Activated CD8-positive, alpha-beta T cell treated with anti-CD3 and anti-CD28 coated beads for 36 hours (primary cell): ENCODE results near the gene THADA. TPM values are rescaled to one million over a fixed set of nuclear protein-coding genes. Genes with fewer than 3 reads are reported as not detected.

Source experiments
- ATAC-seq: fragments of 200-7000 bp; cut with Tn5 transposase; one replicate; pipeline ENCODE4 v1.10.0; 2021; ENCODE audit warnings: mild to moderate bottlenecking, moderate library complexity
- CTCF ChIA-PET: fragments of 350-600 bp; sonication (Branson Sonifier 250); formaldehyde crosslinking; loops from one replicate; lab custom pipeline; 2021; ENCODE audit warnings: antibody characterized with exemption; lab: Charles Lee
- POLR2A ChIA-PET: fragments of 350-600 bp; sonication (Branson Sonifier 250); formaldehyde crosslinking; loops from one replicate; lab custom pipeline; 2021; ENCODE audit warnings: antibody characterized with exemption; lab: Charles Lee
- DNase-seq: peaks from one replicate; pipeline ENCODE4 v3.0.0-alpha.2; 2020
- H3K27ac Mint-ChIP-seq: one replicate; pipeline ENCODE4 v1.8.0; 2021; ENCODE audit warnings: mild to moderate bottlenecking, mixed read lengths
- H3K27me3 Mint-ChIP-seq: one replicate; pipeline ENCODE4 v1.8.0; 2021; ENCODE audit warnings: mixed read lengths
- H3K36me3 Mint-ChIP-seq: one replicate; pipeline ENCODE4 v1.8.0; 2021; ENCODE audit warnings: low read depth, mixed read lengths
- H3K4me1 Mint-ChIP-seq: one replicate; pipeline ENCODE4 v1.8.0; 2021; ENCODE audit warnings: low read depth, mixed read lengths
- H3K4me3 Mint-ChIP-seq: one replicate; pipeline ENCODE4 v1.8.0; 2021; ENCODE audit warnings: mild to moderate bottlenecking, moderate library complexity, mixed read lengths
- H3K9me3 Mint-ChIP-seq: one replicate; pipeline ENCODE4 v1.8.0; 2021; ENCODE audit warnings: mixed read lengths
- intact Hi-C: fragments of 100-400 bp; cut with micrococcal nuclease; formaldehyde crosslinking; loops from one replicate; pipeline ENCODE4 v1.10.0; 2022
- total RNA-seq, 2 experiments: library from RNA; stranded (reverse); gene quantifications; one replicate each; pipeline ENCODE4 v1.2.3, GENCODE V29; 2021
- TF ChIP-seq, protein P1 (sequence below): fragments of 200-600 bp; IDR thresholded peaks from one replicate; pipeline ENCODE4 v1.8.0; 2022; ENCODE audit warnings: antibody characterized with exemption, mild to moderate bottlenecking

THADA gene
- total RNA-seq, 2 experiments from 2014 or later = 31.3 to 31.6 TPM

DNA sequence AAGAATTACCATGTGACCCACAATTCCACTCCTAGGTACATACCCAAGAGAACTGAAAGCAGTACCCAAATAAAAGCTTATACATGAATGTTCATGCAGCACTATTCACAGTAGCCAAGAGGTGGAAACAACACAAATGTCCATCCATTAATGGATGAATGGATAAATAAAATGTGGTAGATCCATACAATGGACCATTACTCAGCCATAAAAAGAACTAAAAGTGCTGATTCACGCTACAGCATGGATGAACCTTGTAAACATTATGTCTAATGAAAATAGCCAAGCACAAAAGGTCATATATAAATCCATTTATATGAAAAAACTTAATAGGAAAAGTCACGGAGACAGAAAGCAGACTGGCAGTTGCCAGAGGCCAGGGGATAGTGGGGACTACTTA, 345.8 kb downstream of the THADA start:
- no peak overlapping the region for H3K27ac Mint-ChIP-seq
- TF ChIP-seq, protein P1, sequence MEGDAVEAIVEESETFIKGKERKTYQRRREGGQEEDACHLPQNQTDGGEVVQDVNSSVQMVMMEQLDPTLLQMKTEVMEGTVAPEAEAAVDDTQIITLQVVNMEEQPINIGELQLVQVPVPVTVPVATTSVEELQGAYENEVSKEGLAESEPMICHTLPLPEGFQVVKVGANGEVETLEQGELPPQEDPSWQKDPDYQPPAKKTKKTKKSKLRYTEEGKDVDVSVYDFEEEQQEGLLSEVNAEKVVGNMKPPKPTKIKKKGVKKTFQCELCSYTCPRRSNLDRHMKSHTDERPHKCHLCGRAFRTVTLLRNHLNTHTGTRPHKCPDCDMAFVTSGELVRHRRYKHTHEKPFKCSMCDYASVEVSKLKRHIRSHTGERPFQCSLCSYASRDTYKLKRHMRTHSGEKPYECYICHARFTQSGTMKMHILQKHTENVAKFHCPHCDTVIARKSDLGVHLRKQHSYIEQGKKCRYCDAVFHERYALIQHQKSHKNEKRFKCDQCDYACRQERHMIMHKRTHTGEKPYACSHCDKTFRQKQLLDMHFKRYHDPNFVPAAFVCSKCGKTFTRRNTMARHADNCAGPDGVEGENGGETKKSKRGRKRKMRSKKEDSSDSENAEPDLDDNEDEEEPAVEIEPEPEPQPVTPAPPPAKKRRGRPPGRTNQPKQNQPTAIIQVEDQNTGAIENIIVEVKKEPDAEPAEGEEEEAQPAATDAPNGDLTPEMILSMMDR = no peak
- no peak for ATAC-seq
- intact Hi-C loops = no loop called here
- H3K4me3 Mint-ChIP-seq = no peak overlapping the region
- no peaks in the 10 kb centered on the region for H3K27me3 Mint-ChIP-seq
- peaks cover 3% of the 10 kb centered on the region for H3K36me3 Mint-ChIP-seq
- no peaks in the 10 kb centered on the region for H3K9me3 Mint-ChIP-seq
- ChIA-PET POLR2A (no interaction called here), CTCF (interaction anchor here (0.8 to 1.8 kb wide), 2 partner anchors 20 to 123 kb away, joined by 3 to 9 read pairs; no protein-coding TSS in a partner anchor)
- no peaks in the 10 kb centered on the region for H3K4me1 Mint-ChIP-seq
- no peak for DNase-seq

DNA sequence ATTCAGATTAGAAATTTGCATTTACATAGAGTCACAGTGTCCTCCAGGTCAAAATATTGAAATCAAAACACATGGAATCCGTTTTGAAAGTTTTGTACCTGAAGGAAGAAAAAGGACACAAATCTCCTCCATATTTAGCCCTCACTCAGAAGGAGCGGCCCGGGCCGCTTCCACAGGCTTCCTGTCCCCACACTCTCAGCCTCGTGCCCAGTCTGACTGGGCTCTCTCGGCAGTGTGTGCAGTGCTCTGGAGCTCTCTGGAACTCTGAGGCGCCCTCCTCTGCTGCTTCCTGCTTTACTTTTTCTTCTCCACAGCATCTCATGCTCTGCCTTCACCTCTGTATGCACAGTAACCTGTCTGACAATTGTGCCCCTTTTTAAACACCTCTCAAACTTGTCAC, 347.2 kb downstream of the THADA start:
- intact Hi-C loops = no loop called here
- ATAC-seq (no peak), DNase-seq (no peak)
- no peaks in the 10 kb centered on the region for H3K9me3 Mint-ChIP-seq
- CTCF ChIA-PET = interaction anchor here (1.8 kb wide), 1 partner anchor 19 kb away, joined by 9 read pairs; no protein-coding TSS in a partner anchor
- no peak overlapping the region for H3K27ac Mint-ChIP-seq
- no peaks in the 10 kb centered on the region for H3K27me3 Mint-ChIP-seq
- POLR2A ChIA-PET = no interaction called here
- H3K4me3 Mint-ChIP-seq = no peak overlapping the region
- peaks cover 2% of the 10 kb centered on the region for H3K36me3 Mint-ChIP-seq
- TF ChIP-seq, protein P1 = no peak
- no peaks in the 10 kb centered on the region for H3K4me1 Mint-ChIP-seq

DNA sequence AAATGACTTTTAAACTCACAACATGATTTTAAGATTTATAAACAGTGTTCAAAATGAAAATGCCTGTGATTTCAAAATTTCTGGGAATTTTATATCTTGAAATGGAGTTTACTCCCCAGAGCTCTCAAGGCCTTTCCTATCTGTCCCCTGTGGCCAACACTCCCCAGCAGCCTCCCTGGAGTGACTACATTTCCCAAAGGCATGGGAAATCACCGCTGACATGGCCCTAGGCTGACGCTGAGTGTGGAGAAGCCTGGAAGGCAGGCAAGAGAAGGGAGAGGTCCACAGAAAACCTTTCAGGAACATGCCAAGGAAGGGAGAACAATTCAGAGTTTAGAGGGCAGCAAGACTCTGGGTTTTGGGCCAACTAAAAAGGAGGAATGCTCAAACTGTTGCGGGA, 349.2 kb downstream of the THADA start:
- Mint-ChIP-seq H3K4me3 (no peak overlapping the region), H3K36me3 (peaks cover 2% of the 10 kb centered on the region), H3K9me3 (no peaks in the 10 kb centered on the region), H3K27me3 (no peaks in the 10 kb centered on the region), H3K27ac (no peak overlapping the region), H3K4me1 (no peaks in the 10 kb centered on the region)
- DNase-seq (no peak), ATAC-seq (no peak)
- ChIA-PET POLR2A (no interaction called here), CTCF (interaction anchor here (1.0 to 3.1 kb wide), 3 partner anchors 16 to 238 kb away, joined by 3 to 10 read pairs (median 3); no protein-coding TSS in a partner anchor)
- intact Hi-C loops = no loop called here
- TF ChIP-seq, protein P1 = no peak

DNA sequence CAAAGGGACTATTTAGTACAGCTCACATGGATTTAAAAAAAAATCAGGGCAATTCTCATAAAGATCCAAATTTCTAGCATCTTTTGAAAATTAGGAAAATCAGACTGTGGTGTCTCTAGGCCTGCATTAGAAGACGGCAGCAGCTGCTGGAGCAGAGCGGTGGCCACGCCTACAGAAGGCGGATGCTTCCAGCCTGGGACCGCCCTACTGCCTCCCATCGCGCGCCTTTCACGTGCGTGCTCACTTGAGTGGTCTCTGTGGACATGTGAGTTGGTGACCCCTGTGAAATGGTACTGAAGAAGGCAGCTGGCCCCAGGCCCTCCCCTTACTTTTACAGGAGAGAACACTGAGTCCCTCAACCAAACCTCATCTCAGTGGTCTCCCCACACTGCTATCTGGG, 354.3 kb downstream of the THADA start:
- Mint-ChIP-seq H3K36me3 (peaks cover 3% of the 10 kb centered on the region), H3K4me1 (peaks cover 10% of the 10 kb centered on the region), H3K4me3 (no peak overlapping the region), H3K27ac (peak overlapping the region; percentile 14), H3K9me3 (no peaks in the 10 kb centered on the region), H3K27me3 (no peaks in the 10 kb centered on the region)
- no peak for DNase-seq
- intact Hi-C loops = no loop called here
- CTCF ChIA-PET = interaction anchor here (1.4 to 4.2 kb wide), 3 partner anchors 12 to 336 kb away, joined by 3 to 19 read pairs (median 17); no protein-coding TSS in a partner anchor
- TF ChIP-seq, protein P1 = no peak
- POLR2A ChIA-PET = interaction anchor here (1.0 kb wide), 1 partner anchor 53 kb away, joined by 3 read pairs; no protein-coding TSS in a partner anchor
- ATAC-seq = no peak

DNA sequence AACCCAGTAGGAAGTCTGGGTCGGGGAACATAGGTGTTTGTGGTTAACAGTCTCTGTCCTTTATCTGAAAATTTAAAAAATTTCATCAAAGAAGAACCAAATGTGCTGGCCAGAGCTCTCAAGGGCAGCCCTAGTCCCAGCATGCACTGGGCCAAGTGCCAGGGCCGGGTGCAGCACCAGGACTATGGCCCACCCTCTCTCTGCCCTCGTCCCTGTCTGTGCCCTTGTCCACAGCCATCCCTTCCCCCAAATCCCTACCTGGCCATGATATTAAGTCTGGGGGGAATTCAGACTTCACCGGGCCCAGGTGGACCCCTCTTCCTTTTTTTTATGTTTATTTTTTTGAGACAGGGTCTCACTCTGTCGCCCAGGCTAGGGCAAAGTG, 355.1 kb downstream of the THADA start:
- no peak for ATAC-seq
- no peak for DNase-seq
- POLR2A ChIA-PET = interaction anchor here (1.0 kb wide), 1 partner anchor 53 kb away, joined by 3 read pairs; no protein-coding TSS in a partner anchor
- Mint-ChIP-seq H3K36me3 (peaks cover 3% of the 10 kb centered on the region), H3K27ac (no peak overlapping the region), H3K4me1 (peaks cover 10% of the 10 kb centered on the region), H3K27me3 (no peaks in the 10 kb centered on the region), H3K4me3 (no peak overlapping the region), H3K9me3 (no peaks in the 10 kb centered on the region)
- TF ChIP-seq, protein P1 = no peak
- intact Hi-C loops = no loop called here
- CTCF ChIA-PET = interaction anchor here (0.6 to 4.2 kb wide), 5 partner anchors 11 to 336 kb away, joined by 3 to 19 read pairs (median 3); no protein-coding TSS in a partner anchor
